ENCODE results near the gene MED26.
A peak's percentile ranks its signal among the peaks of the same experiment; 100 is the strongest.
"Not testable (repeated sequence)": the region's sequence is repeated elsewhere in the genome, so short reads cannot be mapped to it uniquely, and the experiment has no call there.

Gene MED26, protein sequence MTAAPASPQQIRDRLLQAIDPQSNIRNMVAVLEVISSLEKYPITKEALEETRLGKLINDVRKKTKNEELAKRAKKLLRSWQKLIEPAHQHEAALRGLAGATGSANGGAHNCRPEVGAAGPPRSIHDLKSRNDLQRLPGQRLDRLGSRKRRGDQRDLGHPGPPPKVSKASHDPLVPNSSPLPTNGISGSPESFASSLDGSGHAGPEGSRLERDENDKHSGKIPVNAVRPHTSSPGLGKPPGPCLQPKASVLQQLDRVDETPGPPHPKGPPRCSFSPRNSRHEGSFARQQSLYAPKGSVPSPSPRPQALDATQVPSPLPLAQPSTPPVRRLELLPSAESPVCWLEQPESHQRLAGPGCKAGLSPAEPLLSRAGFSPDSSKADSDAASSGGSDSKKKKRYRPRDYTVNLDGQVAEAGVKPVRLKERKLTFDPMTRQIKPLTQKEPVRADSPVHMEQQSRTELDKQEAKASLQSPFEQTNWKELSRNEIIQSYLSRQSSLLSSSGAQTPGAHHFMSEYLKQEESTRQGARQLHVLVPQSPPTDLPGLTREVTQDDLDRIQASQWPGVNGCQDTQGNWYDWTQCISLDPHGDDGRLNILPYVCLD

GRCh38 chr19:16628183-16628983 is at the start of gene MED26:
MED26 (minus strand) TSS chr19:16628204; CDS start chr19:16627943, 261 bp downstream.
- peak; percentile 96 for DNase-seq

DNA sequence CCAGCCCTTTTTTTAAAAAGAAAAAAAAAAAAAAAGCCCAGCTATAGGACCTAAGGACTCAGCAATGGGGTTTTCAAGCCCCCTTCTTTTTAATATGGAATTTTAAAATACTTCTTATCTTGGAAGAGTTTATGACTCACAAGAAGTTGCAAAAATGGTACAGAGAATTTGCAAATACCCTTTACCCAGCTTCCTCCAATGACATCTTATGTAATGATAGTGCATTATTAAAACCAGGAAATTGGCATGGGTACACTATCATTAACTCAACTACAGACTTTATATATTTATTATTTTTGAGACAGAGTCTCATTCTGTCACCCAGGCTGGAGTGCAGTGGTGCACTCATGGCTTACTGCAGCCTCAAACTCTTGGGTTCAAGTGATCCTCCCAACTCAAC is 49.1 kb upstream of the MED26 start:
- DNase-seq: no peak

DNA sequence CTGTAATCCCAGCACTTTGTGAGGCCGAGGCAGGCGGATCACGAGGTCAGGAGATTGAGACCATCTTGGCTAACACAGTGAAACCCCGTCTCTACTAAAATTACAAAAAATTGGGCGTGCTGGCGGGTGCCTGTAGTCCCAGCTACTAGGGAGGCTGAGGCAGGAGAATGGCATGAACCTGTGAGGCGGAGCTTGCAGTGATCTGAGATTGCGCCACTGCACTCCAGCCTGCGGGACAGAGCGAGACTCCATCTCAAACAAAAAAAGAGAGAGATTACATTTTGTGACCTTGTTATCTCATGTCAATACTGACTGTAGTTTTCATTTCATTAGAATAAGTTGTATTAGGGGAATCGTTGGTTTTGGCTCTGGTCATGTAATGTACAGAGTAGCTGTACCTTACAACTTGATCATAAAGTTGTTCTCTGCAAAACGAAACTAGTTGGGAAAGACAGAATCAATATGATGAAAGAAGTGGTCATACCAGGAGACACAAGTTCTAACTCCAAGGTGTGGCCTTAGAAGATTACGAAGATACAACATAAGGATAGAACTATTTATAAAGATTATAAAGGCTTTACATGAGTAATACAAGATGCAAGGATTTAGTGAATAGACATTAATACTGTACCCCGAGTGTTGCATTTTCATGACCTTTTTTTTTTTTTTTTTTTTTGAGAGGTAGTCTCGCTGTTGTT is 48.2 kb upstream of the MED26 start:
- DNase-seq: no peak

DNA sequence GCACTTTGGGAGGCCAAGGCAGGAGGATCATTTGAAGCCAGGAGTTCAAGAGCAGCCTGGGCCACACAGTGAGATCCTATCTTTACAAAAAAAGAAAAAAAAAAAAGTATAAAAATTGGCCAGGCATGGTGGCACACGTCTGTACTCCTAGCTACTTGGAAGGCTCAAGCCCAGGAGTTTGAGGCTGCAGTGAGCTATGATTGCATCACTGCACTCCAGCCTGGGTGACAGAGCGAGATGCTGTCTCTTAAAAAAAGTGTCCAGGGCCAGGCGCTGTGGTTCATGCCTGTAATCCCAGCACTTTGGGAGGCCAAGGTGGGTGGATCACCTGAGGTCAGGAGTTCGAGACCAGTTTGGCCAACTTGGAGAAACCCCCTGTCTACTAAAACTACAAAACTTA is 45.8 kb upstream of the MED26 start:
- DNase-seq: not testable (repeated sequence)

DNA sequence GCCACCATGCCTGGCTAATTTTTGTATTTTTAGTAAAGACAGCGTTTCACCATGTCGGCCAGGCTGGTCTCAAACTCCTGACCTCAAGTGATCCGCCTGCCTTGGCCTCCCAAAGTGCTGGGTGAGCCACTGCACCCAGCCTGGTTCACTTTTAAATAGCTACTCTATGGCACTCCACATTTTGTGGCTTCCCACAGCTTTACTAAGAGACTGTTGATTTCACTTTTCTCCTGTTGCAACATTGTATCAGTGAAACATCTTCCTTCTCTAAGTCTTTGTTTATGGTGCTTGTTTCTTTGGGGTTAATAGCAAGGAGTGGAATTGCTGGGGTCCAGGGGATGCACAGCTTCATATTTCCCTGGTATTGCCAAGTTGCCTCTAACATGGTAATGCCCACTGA is 45.2 kb upstream of the MED26 start:
- no peak for DNase-seq

- no peak for DNase-seq
Observed at GRCh38 chr19:16671652-16672274, 43.8 kb upstream of the MED26 start.

DNA sequence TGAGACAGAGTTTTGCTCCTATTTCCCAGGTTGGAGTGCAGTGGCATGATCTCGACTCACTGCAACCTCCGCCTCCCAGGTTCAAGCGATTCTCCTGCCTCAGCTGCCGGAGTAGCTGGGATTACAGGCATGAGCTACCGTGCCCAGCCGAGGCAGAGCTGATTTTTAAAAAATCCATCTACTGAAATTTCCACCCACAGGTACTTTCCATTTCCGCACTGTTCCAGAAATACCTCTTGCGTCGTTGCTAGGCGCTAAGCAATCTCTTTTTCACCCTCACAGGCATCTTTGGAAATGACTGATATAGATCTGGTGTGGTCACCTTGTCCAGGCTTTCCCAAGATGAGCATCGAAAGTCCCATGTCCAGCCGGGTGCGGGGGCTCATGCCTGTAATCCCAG is 42.3 kb upstream of the MED26 start:
- no peak for DNase-seq

GRCh38 chr19:16668702-16669101 is 40.7 kb upstream of the MED26 start:
- not testable (repeated sequence) for DNase-seq

DNA sequence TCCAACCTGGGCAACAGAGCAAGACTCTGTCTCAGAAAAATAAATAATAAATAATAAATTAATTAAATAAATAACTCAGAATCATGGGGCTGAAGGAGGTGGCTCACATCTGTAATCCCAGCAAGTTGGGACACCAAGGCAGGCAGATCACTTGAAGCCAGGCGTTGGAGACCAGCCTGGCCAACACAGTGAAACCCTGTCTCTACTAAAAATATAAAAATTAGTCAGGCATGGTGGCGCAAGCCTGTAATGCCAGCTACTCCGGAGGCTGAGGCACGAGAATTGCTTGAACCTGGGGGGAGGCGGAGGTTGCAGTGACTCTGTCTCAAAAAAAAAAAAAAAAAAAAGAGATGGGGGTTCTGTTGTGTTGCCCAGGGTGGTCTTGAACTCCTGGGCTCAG is 40.2 kb upstream of the MED26 start:
- DNase-seq: no peak

DNA sequence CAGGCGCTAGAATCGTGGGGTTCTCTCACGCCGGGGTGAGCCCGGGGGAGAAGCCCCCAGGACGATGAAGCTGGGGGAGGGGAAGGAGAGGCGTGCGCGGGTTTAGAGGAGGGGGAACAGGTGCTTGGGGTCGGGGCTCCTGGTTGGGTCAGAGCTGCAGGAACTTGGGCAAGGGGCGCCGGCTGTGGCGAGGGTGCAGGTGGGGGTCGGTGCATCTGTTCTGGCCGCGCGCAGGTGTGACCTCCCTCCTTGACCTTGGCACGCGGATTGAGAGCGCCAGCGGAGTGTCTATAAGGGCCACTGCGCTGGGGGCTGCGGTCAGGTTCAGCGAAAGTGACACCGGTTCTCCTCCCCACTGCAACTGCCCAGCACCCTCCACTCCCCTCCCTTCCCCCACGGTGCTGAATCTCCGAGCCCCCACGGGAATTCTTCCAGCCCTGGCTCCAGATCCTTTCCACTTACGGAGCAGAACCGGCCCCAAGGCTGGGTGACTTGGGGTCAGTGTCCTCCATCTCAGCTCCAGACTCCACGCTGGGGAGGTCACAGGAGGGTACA is 33.6 kb upstream of the MED26 start:
- DNase-seq: peak; percentile 58

DNA sequence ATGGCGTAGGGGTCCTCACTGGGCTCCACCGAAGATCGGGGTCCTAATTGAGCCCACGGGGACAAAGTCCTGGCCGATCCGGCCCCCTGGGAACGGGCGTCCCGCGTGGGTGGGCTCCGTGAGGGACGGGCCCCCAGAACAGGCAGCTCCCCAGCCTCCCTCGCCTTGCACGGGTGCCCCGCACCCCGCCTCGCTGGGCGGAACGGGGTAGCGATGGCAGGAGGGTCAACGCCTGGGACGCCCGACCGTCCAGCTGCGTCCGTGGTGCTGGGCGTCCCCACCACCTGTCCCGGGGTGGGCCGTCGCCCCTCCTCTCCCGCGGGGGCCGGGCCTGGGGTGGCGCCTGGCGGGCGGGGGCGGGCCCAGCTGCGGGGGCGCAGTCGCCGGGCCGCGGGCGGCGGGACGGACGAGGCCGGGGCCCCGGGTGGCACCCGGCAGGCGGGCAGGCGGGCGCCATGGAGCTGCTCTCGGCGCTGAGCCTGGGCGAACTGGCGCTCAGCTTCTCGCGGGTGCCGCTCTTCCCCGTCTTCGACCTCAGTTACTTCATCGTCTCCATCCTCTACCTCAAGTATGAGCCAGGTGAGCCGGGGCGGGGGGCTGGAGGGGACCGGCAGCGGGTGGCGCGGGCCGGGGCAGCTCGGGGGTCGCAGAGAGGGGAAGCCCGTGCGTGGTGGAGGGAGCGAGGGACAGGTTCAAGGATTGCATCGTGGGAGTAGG is 32.9 kb upstream of the MED26 start, which contains the start of gene TMEM38A:
TMEM38A (plus strand) TSS at position 377 of the 717 bp plus-strand sequence; CDS start at position 456, 79 bp downstream.
- DNase-seq: peak; percentile 79

- peak; percentile 99 for DNase-seq
Observed at GRCh38 chr19:16659832-16660708, 32.1 kb upstream of the MED26 start, which contains the start of gene SMIM7. SMIM7 (minus strand) TSS chr19:16660144; CDS start chr19:16660110, 34 bp downstream.

GRCh38 chr19:16659464-16659831 is 31.4 kb upstream of the MED26 start:
- no peak for DNase-seq

DNA sequence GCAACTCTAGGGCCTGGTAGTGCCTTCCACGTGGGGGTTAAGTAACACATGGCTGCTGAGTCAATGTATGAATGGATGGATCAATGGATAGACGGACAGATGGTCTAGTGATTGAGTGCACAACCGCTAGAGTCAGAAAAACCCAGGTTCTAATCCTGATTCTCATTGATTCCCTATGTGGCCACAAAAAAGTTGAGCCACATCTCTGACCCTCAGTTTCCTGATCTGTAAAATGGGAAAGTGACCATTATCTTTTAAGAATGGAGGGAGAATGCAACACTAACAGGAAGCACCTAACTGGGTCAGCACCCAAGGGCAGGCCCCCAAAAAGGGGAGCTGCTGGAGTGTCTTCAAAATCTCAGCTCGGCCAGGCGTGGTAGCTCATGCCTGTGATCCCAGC is 29.4 kb upstream of the MED26 start:
- DNase-seq: no peak

- no peak for DNase-seq
Observed at GRCh38 chr19:16655727-16656126, 27.7 kb upstream of the MED26 start.

DNA sequence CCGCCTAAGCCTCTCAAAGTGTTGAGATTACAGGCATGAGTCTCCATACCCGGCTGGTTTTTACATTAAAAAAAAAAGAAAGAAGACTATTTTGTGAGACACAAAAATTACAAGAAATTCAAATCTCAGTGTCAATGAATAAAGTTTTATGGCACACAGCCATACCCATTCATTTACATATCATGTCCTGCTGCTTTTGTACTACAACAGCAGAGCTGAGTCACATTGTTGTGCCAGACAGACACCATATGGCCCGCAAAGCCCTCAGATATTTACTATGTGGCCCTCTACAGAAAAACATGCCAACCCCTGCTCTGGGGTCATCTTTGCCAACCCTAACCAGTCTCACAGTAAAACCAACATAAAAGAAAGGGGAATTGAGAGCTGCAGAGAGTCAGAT is 26.6 kb upstream of the MED26 start:
- DNase-seq: no peak

DNA sequence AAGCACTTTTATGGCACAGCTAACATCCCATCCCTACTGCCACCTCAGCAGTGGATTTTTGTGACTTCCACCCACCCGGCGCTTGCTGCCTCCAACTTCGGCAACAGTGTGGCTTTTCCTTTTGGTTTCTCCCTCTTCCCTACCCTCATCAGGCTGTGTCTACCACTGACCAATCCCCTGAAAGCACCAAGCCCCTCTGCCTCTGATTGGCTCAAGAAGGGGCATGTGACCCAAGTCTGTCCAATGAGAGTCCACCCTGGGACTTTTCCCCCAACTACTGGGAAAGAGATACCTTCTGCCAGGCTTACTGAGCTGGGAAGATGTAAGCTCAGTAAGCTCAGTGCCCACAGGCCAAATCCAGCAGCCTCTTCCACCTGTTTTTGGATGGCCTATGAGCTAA is 26.1 kb upstream of the MED26 start:
- DNase-seq: no peak

DNA sequence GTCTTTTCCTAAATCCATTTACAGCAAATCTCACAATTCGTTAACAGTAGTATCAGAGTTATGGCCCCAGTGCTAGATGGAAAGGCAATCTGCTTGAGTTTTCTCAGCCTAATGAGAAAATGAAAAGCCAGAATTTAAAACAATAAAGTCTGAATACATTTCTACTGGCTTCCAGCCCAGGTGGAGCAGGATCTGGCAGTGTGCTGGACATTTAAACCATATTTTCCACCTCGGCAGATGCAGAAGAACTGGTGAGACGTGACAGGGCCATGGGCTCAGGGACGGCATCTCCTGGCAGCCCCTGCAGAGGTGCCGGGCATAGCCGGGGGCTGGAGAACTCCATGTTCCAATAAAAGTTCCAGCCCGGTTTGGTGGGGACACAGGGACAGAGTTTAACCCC is 24.9 kb upstream of the MED26 start:
- DNase-seq: no peak

GRCh38 chr19:16651421-16652188 is 23.6 kb upstream of the MED26 start:
- not testable (repeated sequence) for DNase-seq

GRCh38 chr19:16650821-16651220 is 22.8 kb upstream of the MED26 start:
- DNase-seq: no peak

Measured in NCI-H146 (cell line).